Vagina (tissue), 2 donors: Measurements from ENCODE around the gene CFHR5. TPM values are rescaled to one million over a fixed set of nuclear protein-coding genes. Genes with fewer than 3 reads are reported as not detected.

Experiments
- DNase-seq, 2 donors: peaks; one replicate each; pipeline ENCODE4 v3.0.0-alpha.2; 2017; ENCODE audit errors: extremely low spot score in 2 of 2
- H3K27ac ChIP-seq: fragments of 200-600 bp; sonication (generic); one replicate; pipeline ENCODE4 v1.5.1; 2019
- H3K27me3 ChIP-seq: fragments of 200-600 bp; sonication (generic); one replicate; pipeline ENCODE4 v1.5.1; 2019
- H3K36me3 ChIP-seq, 2 donors: fragments of 200-600 bp; sonication (generic); one replicate each; pipeline ENCODE4 v1.5.1; 2017 to 2019
- H3K4me1 ChIP-seq: fragments of 200-600 bp; sonication (generic); one replicate; pipeline ENCODE4 v1.5.1; 2019
- H3K4me3 ChIP-seq, 2 donors: fragments of 200-600 bp; sonication (generic); 1 replicate in 1 of 2; 2 replicates in 1 of 2; pipeline ENCODE4 v1.5.1; 2016 to 2019
- H3K9me3 ChIP-seq: fragments of 200-600 bp; sonication (generic); one replicate; pipeline ENCODE4 v1.5.1; 2019
- CTCF ChIP-seq, 3 experiments: fragments of 450-650 bp in 2 of 3; fragments of 200-600 bp in 1 of 3; sonication (generic) in 1 of 3; IDR thresholded peaks; one replicate each; pipeline ENCODE4 v1.5.1; 2017 to 2019; ENCODE audit warnings: antibody characterized with exemption in 3 of 3, mild to moderate bottlenecking in 2 of 3, moderate library complexity in 2 of 3
- POLR2A ChIP-seq, 2 donors: fragments of 450-650 bp; IDR thresholded peaks; one replicate each; pipeline ENCODE4 v1.6.1; 2017; ENCODE audit warnings: antibody characterized with exemption in 2 of 2, mild to moderate bottlenecking in 2 of 2, moderate library complexity in 2 of 2
- POLR2AphosphoS5 ChIP-seq, 2 donors: sonication (generic); formaldehyde crosslinking; IDR thresholded peaks; one replicate each; pipeline ENCODE4 v1.9.0; 2017; ENCODE audit warnings: antibody characterized with exemption in 2 of 2, mild to moderate bottlenecking in 2 of 2, low read depth in 1 of 2; ENCODE audit not compliant: insufficient read depth in 1 of 2
- intact Hi-C: fragments of 100-400 bp; cut with DNase I; formaldehyde crosslinking; loops from one replicate; pipeline ENCODE4 v1.15.1; 2023
- total RNA-seq: library from RNA; depleted of rRNA; stranded (reverse); fragments of >200 nt; gene quantifications from one replicate; pipeline ENCODE4 v1.2.3, GENCODE V29; 2016

The CFHR5 gene
- total RNA-seq, 1 donor from 2014 or later: not detected

GRCh38 chr1:197003132-197003531 is 25.8 kb downstream of the CFHR5 start:
- Histone ChIP-seq H3K4me3 (no peak overlapping the region), H3K27me3 (no peaks in the 10 kb centered on the region), H3K9me3 (no peaks in the 10 kb centered on the region), H3K4me1 (no peaks in the 10 kb centered on the region), H3K36me3 (no peaks in the 10 kb centered on the region), H3K27ac (no peak overlapping the region)
- intact Hi-C loops: no loop called here
- TF ChIP-seq POLR2A (IDR thresholded peaks at IDR 0.05): no peak
- no peak for TF ChIP-seq POLR2AphosphoS5 (IDR thresholded peaks at IDR 0.05; ENCODE audit: insufficient read depth in 1 of 2, low read depth in 1 of 2)
- TF ChIP-seq CTCF (IDR thresholded peaks at IDR 0.05): no peak
- no peak for DNase-seq

- intact Hi-C loops: no loop called here
- Histone ChIP-seq H3K27me3 (no peaks in the 10 kb centered on the region), H3K36me3 (no peaks in the 10 kb centered on the region), H3K27ac (no peak overlapping the region), H3K4me1 (no peaks in the 10 kb centered on the region), H3K9me3 (no peaks in the 10 kb centered on the region), H3K4me3 (no peak overlapping the region)
- no peak for DNase-seq
- no peak for TF ChIP-seq CTCF (IDR thresholded peaks at IDR 0.05)
- no peak for TF ChIP-seq POLR2AphosphoS5 (IDR thresholded peaks at IDR 0.05; ENCODE audit: insufficient read depth in 1 of 2, low read depth in 1 of 2)
- no peak for TF ChIP-seq POLR2A (IDR thresholded peaks at IDR 0.05)
Measured at GRCh38 chr1:197008861-197009260, 31.5 kb downstream of the CFHR5 start.

GRCh38 chr1:197011614-197012013 is 34.3 kb downstream of the CFHR5 start:
- TF ChIP-seq POLR2A (IDR thresholded peaks at IDR 0.05) (no peak), CTCF (IDR thresholded peaks at IDR 0.05) (no peak), POLR2AphosphoS5 (IDR thresholded peaks at IDR 0.05; ENCODE audit: insufficient read depth in 1 of 2, low read depth in 1 of 2) (no peak)
- intact Hi-C loops: no loop called here
- Histone ChIP-seq H3K27me3 (no peaks in the 10 kb centered on the region), H3K4me1 (no peaks in the 10 kb centered on the region), H3K27ac (no peak overlapping the region), H3K36me3 (no peaks in the 10 kb centered on the region), H3K4me3 (no peak overlapping the region), H3K9me3 (no peaks in the 10 kb centered on the region)
- no peak for DNase-seq

- no peaks in the 10 kb centered on the region for H3K9me3 ChIP-seq
- TF ChIP-seq POLR2A (IDR thresholded peaks at IDR 0.05) (no peak), CTCF (IDR thresholded peaks at IDR 0.05) (no peak), POLR2AphosphoS5 (IDR thresholded peaks at IDR 0.05; ENCODE audit: insufficient read depth in 1 of 2, low read depth in 1 of 2) (no peak)
- H3K27me3 ChIP-seq: no peaks in the 10 kb centered on the region
Measured at GRCh38 chr1:197013234-197013633, 35.9 kb downstream of the CFHR5 start.

GRCh38 chr1:197016751-197017150 is 39.4 kb downstream of the CFHR5 start:
- H3K36me3 ChIP-seq: no peaks in the 10 kb centered on the region
- no peak for DNase-seq
- H3K4me3 ChIP-seq: no peak overlapping the region
- intact Hi-C loops: no loop called here
- H3K27ac ChIP-seq: no peak overlapping the region
- no peaks in the 10 kb centered on the region for H3K27me3 ChIP-seq
- no peaks in the 10 kb centered on the region for H3K4me1 ChIP-seq
- TF ChIP-seq CTCF (IDR thresholded peaks at IDR 0.05) (no peak), POLR2AphosphoS5 (IDR thresholded peaks at IDR 0.05; ENCODE audit: insufficient read depth in 1 of 2, low read depth in 1 of 2) (no peak), POLR2A (IDR thresholded peaks at IDR 0.05) (no peak)
- H3K9me3 ChIP-seq: no peaks in the 10 kb centered on the region

More at GRCh38 chr1:197013234-197013633, 35.9 kb downstream of the CFHR5 start:
- Histone ChIP-seq H3K27ac (no peak overlapping the region), H3K4me3 (no peak overlapping the region), H3K4me1 (no peaks in the 10 kb centered on the region), H3K36me3 (no peaks in the 10 kb centered on the region)
- no peak for DNase-seq
- intact Hi-C loops: no loop called here
